ENCODE data around the gene NCKAP5.

DNA sequence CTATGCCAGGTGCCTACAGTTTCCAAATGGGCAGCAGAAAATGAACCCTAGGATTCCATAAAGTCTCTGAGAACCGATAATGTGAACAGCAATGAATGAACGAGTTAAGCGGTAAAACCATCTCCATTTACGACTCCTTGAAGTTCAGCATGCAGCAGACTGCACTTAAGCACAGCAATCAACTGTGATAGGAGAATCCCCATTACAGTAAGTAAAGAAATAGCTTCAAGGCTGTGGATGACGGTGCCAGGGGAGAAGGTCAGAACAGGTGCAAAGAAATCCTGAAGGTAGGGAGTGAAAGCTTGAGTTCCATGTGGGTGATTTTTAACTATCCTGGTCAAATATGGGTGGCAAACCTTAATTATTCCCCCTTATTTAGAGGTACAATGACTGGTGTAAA lies 444.4 kb downstream of the NCKAP5 start:
- no peak for TF ChIP-seq POLR2A (IDR thresholded peaks at IDR 0.05)
- TF ChIP-seq, protein P1, sequence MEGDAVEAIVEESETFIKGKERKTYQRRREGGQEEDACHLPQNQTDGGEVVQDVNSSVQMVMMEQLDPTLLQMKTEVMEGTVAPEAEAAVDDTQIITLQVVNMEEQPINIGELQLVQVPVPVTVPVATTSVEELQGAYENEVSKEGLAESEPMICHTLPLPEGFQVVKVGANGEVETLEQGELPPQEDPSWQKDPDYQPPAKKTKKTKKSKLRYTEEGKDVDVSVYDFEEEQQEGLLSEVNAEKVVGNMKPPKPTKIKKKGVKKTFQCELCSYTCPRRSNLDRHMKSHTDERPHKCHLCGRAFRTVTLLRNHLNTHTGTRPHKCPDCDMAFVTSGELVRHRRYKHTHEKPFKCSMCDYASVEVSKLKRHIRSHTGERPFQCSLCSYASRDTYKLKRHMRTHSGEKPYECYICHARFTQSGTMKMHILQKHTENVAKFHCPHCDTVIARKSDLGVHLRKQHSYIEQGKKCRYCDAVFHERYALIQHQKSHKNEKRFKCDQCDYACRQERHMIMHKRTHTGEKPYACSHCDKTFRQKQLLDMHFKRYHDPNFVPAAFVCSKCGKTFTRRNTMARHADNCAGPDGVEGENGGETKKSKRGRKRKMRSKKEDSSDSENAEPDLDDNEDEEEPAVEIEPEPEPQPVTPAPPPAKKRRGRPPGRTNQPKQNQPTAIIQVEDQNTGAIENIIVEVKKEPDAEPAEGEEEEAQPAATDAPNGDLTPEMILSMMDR (IDR thresholded peaks at IDR 0.05), result no peak
- no peak for TF ChIP-seq EP300 (IDR thresholded peaks at IDR 0.05)
